ENCODE results near the gene LGR4.

- TF ChIP-seq CTCF (IDR thresholded peaks at IDR 0.05) (no peak), POLR2A (IDR thresholded peaks at IDR 0.05) (no peak)
Measured at GRCh38 chr11:27462543-27462942, 10.0 kb downstream of the LGR4 start.
